ENCODE measurements around the gene NUP153.

The NUP153 gene

DNA sequence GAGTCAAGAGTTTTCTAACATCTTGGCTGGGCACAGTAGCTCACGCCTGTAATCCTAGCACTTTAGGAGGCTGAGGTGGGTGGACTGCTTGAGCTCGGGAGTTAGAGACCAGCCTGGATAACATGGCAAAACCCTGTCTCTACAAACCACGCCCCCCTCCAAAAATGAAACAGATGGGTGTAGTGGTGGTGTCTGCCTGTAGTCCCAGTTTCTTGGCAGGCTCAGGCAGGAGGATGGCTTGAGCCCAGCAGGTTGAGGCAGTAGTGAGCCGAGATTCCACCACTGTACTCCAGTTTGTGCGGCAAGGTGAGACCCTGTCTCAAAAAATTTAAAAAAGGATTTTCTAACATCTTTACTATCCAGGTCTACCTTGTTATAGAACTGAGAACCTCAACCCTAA lies 84.6 kb downstream of the NUP153 start:
- Histone ChIP-seq H3K4me3 (ENCODE audit: low read depth, low read length) (no peak overlapping the region), H3K4me1 (ENCODE audit: control insufficient read depth, insufficient read depth, low read length) (no peaks in the 10 kb centered on the region), H3K9ac (ENCODE audit: low read depth, low read length) (no peak overlapping the region), H3K36me3 (ENCODE audit: control insufficient read depth, insufficient read depth, low read length) (peaks cover 8% of the 10 kb centered on the region), H3K9me3 (ENCODE audit: control insufficient read depth, insufficient read depth, low read length) (no peaks in the 10 kb centered on the region), H3K27me3 (ENCODE audit: control insufficient read depth, insufficient read depth, low read length) (no peaks in the 10 kb centered on the region)

DNA sequence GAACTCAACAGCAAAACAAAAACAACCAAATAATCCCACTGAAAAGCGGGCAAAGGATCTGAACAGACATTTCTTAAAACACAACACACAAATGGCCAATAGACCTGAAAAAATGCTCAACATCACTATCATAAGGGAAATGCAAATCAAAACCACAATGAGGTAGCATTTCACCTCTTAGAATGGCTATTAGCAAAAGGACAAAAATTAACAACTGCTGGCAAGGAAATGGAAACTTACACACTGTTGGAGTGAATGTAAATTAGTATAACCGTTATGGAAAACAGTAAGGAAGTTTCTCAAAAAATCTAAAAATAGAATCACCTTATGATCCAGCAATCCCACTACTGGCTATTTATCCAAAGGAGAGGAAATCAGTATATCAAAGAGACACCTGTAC lies 85.7 kb downstream of the NUP153 start:
- no peaks in the 10 kb centered on the region for H3K9me3 ChIP-seq (ENCODE audit: control insufficient read depth, insufficient read depth, low read length)
- no peak overlapping the region for H3K9ac ChIP-seq (ENCODE audit: low read depth, low read length)
- H3K4me3 ChIP-seq (ENCODE audit: low read depth, low read length): no peak overlapping the region
- H3K4me1 ChIP-seq (ENCODE audit: control insufficient read depth, insufficient read depth, low read length): no peaks in the 10 kb centered on the region
- peaks cover 13% of the 10 kb centered on the region for H3K36me3 ChIP-seq (ENCODE audit: control insufficient read depth, insufficient read depth, low read length)
- H3K27me3 ChIP-seq (ENCODE audit: control insufficient read depth, insufficient read depth, low read length): no peaks in the 10 kb centered on the region

DNA sequence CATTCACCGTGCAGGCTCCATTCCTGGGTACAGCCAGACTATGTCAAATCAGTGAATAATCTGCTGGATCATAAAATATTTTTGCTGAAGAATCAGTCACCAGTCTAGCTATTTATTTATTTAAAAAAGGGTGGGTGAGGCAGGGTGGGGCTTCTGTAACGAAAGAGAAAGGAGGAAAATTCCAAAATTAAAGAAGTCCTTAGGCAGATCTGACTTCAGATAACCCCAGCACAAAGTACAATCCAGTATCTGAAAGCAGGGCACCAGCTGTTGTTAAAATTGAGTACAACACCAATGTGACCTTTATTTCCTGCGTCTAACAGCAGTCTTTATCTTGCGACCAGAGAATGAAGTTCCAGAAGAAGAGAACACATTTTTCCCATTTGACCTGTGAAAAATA lies 90.9 kb downstream of the NUP153 start:
- H3K36me3 ChIP-seq (ENCODE audit: control insufficient read depth, insufficient read depth, low read length): peaks cover 4% of the 10 kb centered on the region
- H3K4me1 ChIP-seq (ENCODE audit: control insufficient read depth, insufficient read depth, low read length): no peaks in the 10 kb centered on the region
- H3K9me3 ChIP-seq (ENCODE audit: control insufficient read depth, insufficient read depth, low read length): no peaks in the 10 kb centered on the region
- no peak overlapping the region for H3K4me3 ChIP-seq (ENCODE audit: low read depth, low read length)
- H3K27me3 ChIP-seq (ENCODE audit: control insufficient read depth, insufficient read depth, low read length): no peaks in the 10 kb centered on the region
- no peak overlapping the region for H3K9ac ChIP-seq (ENCODE audit: low read depth, low read length)

DNA sequence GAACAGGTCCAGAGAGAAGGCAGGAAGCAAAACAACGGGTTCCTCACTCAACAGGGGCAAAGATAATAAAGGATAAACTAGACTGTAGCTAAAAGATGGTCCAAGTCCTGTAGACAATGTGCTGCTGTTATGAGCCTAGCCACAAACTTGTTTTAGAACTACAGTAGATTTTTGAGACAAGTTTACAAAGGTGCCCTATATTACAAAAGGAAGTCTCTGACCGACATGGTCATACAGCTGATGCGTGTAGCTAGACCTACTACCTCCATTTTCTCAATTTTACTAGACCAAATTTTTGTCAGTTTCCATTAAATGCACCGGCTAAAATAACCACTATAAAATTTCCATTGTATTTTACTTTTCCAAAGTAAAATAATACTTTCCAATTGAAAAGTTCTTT lies 94.7 kb downstream of the NUP153 start:
- H3K27me3 ChIP-seq (ENCODE audit: control insufficient read depth, insufficient read depth, low read length): no peaks in the 10 kb centered on the region
- no peak overlapping the region for H3K4me3 ChIP-seq (ENCODE audit: low read depth, low read length)
- no peaks in the 10 kb centered on the region for H3K9me3 ChIP-seq (ENCODE audit: control insufficient read depth, insufficient read depth, low read length)
- no peak overlapping the region for H3K9ac ChIP-seq (ENCODE audit: low read depth, low read length)
- H3K4me1 ChIP-seq (ENCODE audit: control insufficient read depth, insufficient read depth, low read length): no peaks in the 10 kb centered on the region
- H3K36me3 ChIP-seq (ENCODE audit: control insufficient read depth, insufficient read depth, low read length): peaks cover 4% of the 10 kb centered on the region

DNA sequence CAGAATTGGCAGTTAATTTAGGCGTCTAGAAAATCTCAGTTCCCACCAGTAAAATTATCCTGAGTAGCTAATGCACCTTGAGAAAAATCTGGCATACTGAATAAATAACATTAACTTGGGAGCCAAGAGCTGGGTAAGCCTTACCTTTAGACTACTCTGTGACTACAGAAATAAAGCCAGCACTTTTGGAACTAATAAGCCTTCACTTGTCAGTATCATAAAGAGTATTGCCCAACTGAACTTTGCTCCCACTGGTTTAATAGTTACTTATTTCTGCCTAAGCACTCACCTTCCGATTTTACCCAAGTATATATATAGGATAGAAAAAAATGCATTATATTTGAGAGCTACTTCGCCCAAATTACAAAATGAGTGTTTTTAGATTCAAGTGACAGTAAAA lies 95.9 kb downstream of the NUP153 start:
- Histone ChIP-seq H3K36me3 (ENCODE audit: control insufficient read depth, insufficient read depth, low read length) (peaks cover 3% of the 10 kb centered on the region), H3K4me3 (ENCODE audit: low read depth, low read length) (no peak overlapping the region), H3K4me1 (ENCODE audit: control insufficient read depth, insufficient read depth, low read length) (no peaks in the 10 kb centered on the region), H3K27me3 (ENCODE audit: control insufficient read depth, insufficient read depth, low read length) (no peaks in the 10 kb centered on the region), H3K9me3 (ENCODE audit: control insufficient read depth, insufficient read depth, low read length) (no peaks in the 10 kb centered on the region), H3K9ac (ENCODE audit: low read depth, low read length) (no peak overlapping the region)

DNA sequence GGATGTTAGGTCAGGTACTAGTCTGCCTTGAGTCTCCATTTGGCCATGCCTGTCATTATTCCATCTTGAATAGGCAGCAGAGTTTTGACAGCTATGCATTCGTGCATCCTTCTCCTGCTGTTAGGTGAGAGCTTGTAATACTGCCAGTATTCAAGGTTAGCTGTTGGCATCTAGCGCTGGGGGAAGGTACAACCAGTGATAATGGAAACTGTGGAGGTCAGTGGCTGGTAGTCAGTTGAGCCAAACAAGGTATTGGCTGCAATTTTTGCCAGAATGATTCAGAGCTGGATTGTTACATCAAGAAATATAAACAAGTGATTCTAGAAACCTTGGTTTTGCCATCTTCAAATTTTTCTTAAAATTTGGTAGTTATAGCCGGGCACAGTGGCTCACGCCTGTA lies 100.1 kb downstream of the NUP153 start:
- Histone ChIP-seq H3K36me3 (ENCODE audit: control insufficient read depth, insufficient read depth, low read length) (peaks cover 3% of the 10 kb centered on the region), H3K27me3 (ENCODE audit: control insufficient read depth, insufficient read depth, low read length) (no peaks in the 10 kb centered on the region), H3K4me1 (ENCODE audit: control insufficient read depth, insufficient read depth, low read length) (no peaks in the 10 kb centered on the region)

DNA sequence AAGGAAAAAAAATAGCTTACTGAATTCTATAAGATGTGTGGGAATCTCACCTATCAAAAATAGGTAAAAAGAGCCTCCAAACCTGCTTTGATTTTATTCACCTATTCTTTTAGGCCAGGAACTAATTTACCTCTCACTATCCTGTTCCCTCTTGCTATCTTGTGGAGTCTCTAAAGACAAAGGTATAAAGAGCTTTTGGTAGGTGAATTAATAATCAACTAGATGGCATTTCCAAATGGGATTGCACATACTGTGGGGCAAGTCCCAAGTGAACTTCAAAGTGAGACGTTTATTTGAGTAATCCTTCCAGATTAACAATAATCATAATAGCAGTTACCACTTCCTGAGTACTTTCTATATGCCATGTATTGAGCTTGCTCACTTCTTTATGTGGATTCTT lies 103.8 kb downstream of the NUP153 start:
- peaks cover 4% of the 10 kb centered on the region for H3K4me1 ChIP-seq (ENCODE audit: control insufficient read depth, insufficient read depth, low read length)
- no peak overlapping the region for H3K4me3 ChIP-seq (ENCODE audit: low read depth, low read length)
- H3K9ac ChIP-seq (ENCODE audit: low read depth, low read length): no peak overlapping the region
- H3K9me3 ChIP-seq (ENCODE audit: control insufficient read depth, insufficient read depth, low read length): no peaks in the 10 kb centered on the region
- H3K27me3 ChIP-seq (ENCODE audit: control insufficient read depth, insufficient read depth, low read length): no peaks in the 10 kb centered on the region
- peaks cover 3% of the 10 kb centered on the region for H3K36me3 ChIP-seq (ENCODE audit: control insufficient read depth, insufficient read depth, low read length)

More for the DNA sequence above, 100.1 kb downstream of the NUP153 start:
- H3K9ac ChIP-seq (ENCODE audit: low read depth, low read length): no peak overlapping the region
- H3K4me3 ChIP-seq (ENCODE audit: low read depth, low read length): no peak overlapping the region
- H3K9me3 ChIP-seq (ENCODE audit: control insufficient read depth, insufficient read depth, low read length): no peaks in the 10 kb centered on the region

DNA sequence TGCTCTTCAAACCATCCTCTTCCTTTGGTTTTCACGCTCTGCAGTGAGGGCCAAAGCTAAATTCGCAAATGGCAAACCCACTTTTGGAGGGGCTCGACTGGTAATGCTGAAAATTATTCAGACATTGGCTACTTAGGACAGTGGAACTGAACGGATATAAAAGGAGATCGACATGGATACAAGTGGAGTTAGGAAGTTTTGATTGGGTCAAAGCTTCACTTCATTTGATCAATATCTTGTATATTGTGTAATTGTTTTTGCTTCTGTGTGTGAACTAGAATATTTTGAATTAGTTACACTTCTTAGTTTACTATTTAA lies 105.4 kb downstream of the NUP153 start:
- Histone ChIP-seq H3K4me1 (ENCODE audit: control insufficient read depth, insufficient read depth, low read length) (peaks cover 4% of the 10 kb centered on the region), H3K27me3 (ENCODE audit: control insufficient read depth, insufficient read depth, low read length) (no peaks in the 10 kb centered on the region), H3K9me3 (ENCODE audit: control insufficient read depth, insufficient read depth, low read length) (no peaks in the 10 kb centered on the region), H3K9ac (ENCODE audit: low read depth, low read length) (peak overlapping the region; percentile 47), H3K4me3 (ENCODE audit: low read depth, low read length) (peak overlapping the region; percentile 75), H3K36me3 (ENCODE audit: control insufficient read depth, insufficient read depth, low read length) (peaks cover under 1% of the 10 kb centered on the region)

DNA sequence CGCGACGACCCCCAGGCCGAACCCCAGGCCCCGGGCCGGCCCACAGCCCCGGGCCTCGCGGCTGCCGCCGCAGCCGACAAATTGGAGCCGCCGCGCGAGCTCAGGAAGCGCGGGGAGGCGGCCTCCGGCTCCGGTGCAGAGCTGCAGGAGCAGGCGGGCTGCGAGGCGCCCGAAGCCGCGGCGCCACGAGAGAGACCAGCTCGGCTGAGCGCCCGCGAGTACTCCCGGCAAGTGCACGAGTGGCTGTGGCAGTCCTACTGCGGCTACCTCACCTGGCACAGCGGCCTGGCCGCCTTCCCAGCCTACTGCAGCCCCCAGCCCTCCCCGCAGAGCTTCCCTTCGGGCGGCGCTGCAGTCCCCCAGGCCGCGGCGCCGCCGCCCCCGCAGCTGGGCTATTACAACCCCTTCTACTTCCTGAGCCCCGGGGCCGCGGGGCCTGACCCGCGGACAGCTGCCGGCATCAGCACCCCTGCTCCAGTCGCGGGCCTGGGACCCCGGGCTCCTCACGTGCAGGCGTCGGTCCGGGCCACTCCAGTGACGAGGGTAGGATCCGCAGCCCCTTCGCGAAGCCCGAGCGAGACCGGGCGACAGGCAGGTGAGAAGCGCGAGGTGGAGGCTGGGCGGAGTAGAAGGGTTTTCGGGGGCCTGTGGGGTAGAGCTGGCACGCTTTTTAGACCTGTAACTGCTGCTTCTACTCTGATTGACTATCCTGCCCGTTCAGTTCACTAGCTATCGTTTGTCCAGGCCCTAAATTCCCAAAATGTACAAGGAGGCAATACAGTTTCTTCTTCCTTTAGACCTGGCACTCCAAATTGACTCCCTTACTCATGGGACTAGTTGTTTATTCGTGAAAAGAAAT lies 106.0 kb downstream of the NUP153 start:
- H3K36me3 ChIP-seq (ENCODE audit: control insufficient read depth, insufficient read depth, low read length): no peaks in the 10 kb centered on the region
- peak overlapping the region; percentile 47 for H3K9ac ChIP-seq (ENCODE audit: low read depth, low read length)
- H3K9me3 ChIP-seq (ENCODE audit: control insufficient read depth, insufficient read depth, low read length): no peaks in the 10 kb centered on the region
- H3K4me3 ChIP-seq (ENCODE audit: low read depth, low read length): peak overlapping the region; percentile 75
- H3K27me3 ChIP-seq (ENCODE audit: control insufficient read depth, insufficient read depth, low read length): no peaks in the 10 kb centered on the region
- H3K4me1 ChIP-seq (ENCODE audit: control insufficient read depth, insufficient read depth, low read length): peaks cover 4% of the 10 kb centered on the region

DNA sequence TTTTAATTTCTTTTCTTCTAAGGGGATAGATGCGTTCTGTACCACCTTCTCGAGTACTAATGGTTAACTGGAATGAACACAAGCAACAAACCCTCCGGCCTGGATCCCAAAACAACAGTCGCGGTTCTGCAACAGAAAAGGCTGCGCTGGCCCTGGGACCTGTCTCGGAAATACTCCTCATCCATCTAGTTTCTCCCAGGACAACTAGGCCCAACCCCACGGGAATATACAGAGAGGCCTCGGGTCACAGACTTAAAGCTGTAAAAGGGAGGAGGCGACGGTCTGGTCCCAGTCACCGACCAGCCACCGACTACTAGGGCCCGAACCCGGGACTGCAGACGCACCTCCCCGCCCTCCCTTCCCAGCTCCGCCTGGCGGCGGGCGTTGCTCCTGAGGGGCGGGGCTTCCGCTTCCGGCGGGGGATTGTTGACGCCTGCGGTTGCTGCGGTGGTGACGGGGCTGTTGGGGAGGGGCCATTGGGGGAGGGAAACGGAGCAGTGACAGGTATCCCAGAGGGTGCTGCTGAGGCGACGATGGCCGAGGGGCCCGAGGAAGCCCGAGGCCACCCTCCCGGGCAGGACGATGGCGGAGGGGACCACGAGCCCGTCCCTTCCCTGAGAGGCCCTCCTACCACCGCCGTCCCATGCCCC lies 106.7 kb downstream of the NUP153 start, which contains the start of gene FAM8A1:
FAM8A1 (plus strand) TSS at position 426 of the 650 bp plus-strand sequence; CDS start at position 534, 108 bp downstream.
- H3K9ac ChIP-seq (ENCODE audit: low read depth, low read length): peak within 1 kb of the TSS; percentile 47
- no peaks in the 10 kb centered on the region for H3K9me3 ChIP-seq (ENCODE audit: control insufficient read depth, insufficient read depth, low read length)
- H3K36me3 ChIP-seq (ENCODE audit: control insufficient read depth, insufficient read depth, low read length): no peaks in the 10 kb centered on the region
- peak within 1 kb of the TSS; percentile 75 for H3K4me3 ChIP-seq (ENCODE audit: low read depth, low read length)
- H3K27me3 ChIP-seq (ENCODE audit: control insufficient read depth, insufficient read depth, low read length): no peaks in the 10 kb centered on the region
- H3K4me1 ChIP-seq (ENCODE audit: control insufficient read depth, insufficient read depth, low read length): peaks cover 4% of the 10 kb centered on the region

DNA sequence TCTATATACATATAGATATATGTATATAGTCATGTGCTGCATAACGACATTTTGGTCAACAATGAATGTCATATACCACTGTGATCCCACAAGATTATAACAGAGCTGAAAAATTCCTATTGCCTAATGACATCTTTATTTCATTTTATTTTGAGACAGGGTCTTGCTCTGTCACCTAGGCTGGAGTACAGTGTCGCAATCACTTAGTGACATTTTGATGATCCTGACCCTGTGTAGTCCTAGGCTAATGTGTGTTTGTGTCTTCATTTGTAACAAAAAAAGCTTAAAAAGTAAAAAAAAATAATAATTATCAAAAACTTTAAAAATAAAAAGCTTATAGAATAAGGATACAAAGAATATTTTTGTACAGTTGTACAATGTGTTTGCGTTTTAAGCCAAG lies 110.6 kb downstream of the NUP153 start:
- Histone ChIP-seq H3K4me3 (ENCODE audit: low read depth, low read length) (no peak overlapping the region), H3K27me3 (ENCODE audit: control insufficient read depth, insufficient read depth, low read length) (no peaks in the 10 kb centered on the region), H3K36me3 (ENCODE audit: control insufficient read depth, insufficient read depth, low read length) (no peaks in the 10 kb centered on the region), H3K4me1 (ENCODE audit: control insufficient read depth, insufficient read depth, low read length) (no peaks in the 10 kb centered on the region), H3K9me3 (ENCODE audit: control insufficient read depth, insufficient read depth, low read length) (no peaks in the 10 kb centered on the region), H3K9ac (ENCODE audit: low read depth, low read length) (no peak overlapping the region)

DNA sequence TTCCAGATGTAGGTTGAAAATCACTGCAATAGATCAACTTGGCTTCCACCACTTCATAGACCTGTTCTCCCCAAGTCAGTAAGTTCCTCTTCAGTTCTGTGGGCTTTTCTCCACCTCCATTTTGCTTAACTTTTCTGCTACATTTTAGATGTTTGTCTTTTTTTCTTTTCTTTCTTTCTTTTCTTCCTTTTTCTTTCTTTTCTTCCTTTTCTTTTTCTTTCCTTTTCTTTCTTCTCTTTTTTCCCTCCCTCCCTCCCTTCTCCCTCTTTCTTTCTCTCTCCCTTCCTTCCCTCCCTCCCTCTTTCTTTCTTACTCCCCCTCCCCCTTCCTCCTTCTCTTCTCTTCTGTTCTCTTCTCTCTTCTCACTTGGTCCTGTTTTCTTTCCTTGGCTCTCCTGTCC lies 113.5 kb downstream of the NUP153 start:
- no peak overlapping the region for H3K4me3 ChIP-seq (ENCODE audit: low read depth, low read length)
- H3K9ac ChIP-seq (ENCODE audit: low read depth, low read length): no peak overlapping the region
- H3K27me3 ChIP-seq (ENCODE audit: control insufficient read depth, insufficient read depth, low read length): no peaks in the 10 kb centered on the region
- no peaks in the 10 kb centered on the region for H3K4me1 ChIP-seq (ENCODE audit: control insufficient read depth, insufficient read depth, low read length)
- H3K9me3 ChIP-seq (ENCODE audit: control insufficient read depth, insufficient read depth, low read length): no peaks in the 10 kb centered on the region
- no peaks in the 10 kb centered on the region for H3K36me3 ChIP-seq (ENCODE audit: control insufficient read depth, insufficient read depth, low read length)
